ENCODE measurements around the gene LCLAT1.

DNA sequence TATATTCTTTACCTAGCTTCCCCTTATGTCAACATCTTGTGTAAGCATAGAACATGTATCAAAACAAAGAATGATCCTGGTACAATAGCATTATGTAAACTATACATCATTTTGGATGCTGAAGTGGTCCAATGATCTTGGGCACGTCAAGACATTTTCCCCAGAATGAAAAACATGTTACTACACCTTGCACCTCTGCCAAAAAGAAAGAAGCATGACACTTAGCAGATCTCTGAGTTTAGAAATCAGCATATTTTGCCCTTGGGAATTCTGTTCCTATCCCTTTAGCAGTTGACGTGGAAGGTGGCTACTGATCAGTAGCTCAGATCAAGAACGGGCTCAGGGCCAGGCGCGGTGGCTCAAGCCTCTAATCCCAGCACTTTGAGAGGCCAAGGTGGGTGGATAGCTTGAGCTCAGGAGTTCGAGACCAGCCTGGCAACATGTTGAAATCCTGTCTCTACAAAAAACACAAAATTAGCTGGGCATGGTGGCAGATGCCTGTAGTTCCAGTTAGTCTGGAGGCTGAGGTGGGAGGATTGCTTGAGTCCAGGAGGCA is 1.7 kb upstream of the LCLAT1 start:
- no peak for TF ChIP-seq ZNF274 (IDR thresholded peaks at IDR 0.05; ENCODE audit: low read depth, low read length)
- no peak for TF ChIP-seq YY1 (IDR thresholded peaks at IDR 0.05; ENCODE audit: insufficient read depth, insufficient read length)
